SK-N-SH treated with all-trans-retinoic acid at 6 μM for 48 hours (cell line): Measurements from ENCODE around the gene AHCTF1.

Experiments
- ESRRG ChIP-seq: fragments of 250-450 bp; sonication (Bioruptor Pico); IDR thresholded peaks from 2 replicates; pipeline ENCODE4 v1.6.1; 2021; ENCODE audit warnings: mild to moderate bottlenecking
- GLIS3 ChIP-seq: fragments of 250-450 bp; sonication (Bioruptor Pico); IDR thresholded peaks from 2 replicates; pipeline ENCODE4 v1.5.0; 2020; ENCODE audit warnings: mild to moderate bottlenecking, moderate library complexity
- ZFP3 ChIP-seq: fragments of 250-450 bp; sonication (Bioruptor Pico); IDR thresholded peaks from 2 replicates; pipeline ENCODE4 v1.5.0; 2020; ENCODE audit warnings: mild to moderate bottlenecking, moderate library complexity
- ZFP30 ChIP-seq: fragments of 450-650 bp; formaldehyde crosslinking; IDR thresholded peaks from 2 replicates; pipeline ENCODE4 v1.5.0; 2022; ENCODE audit warnings: mild to moderate bottlenecking, moderate library complexity
- ZNF70 ChIP-seq: fragments of 450-650 bp; formaldehyde crosslinking; IDR thresholded peaks from 2 replicates; pipeline ENCODE4 v1.5.0; 2020; ENCODE audit warnings: mild to moderate bottlenecking, moderate library complexity

- no peak for TF ChIP-seq ZFP30 (CRISPR knock-in tag)
- no peak for TF ChIP-seq ZNF70 (CRISPR knock-in tag)
- no peak for TF ChIP-seq GLIS3 (CRISPR knock-in tag)
- TF ChIP-seq ESRRG (CRISPR knock-in tag): no peak
- TF ChIP-seq ZFP3 (CRISPR knock-in tag): no peak
Measured at GRCh38 chr1:246876431-246876830, 55.3 kb downstream of the AHCTF1 start.
